NOMO-1 (cell line): ENCODE data around the gene TACC2.

Experiments
- DNase-seq, 2 experiments: peaks; one replicate each; lab custom pipeline; 2025; ENCODE audit not compliant: unreplicated experiment in 2 of 2; lab: John Stamatoyannopoulos, UW

TACC2 gene

GRCh38 chr10:122208571-122209430, 219.8 kb downstream of the TACC2 start:
- DNase-seq, result no peak

GRCh38 chr10:122210481-122211265, 221.7 kb downstream of the TACC2 start:
- no peak for DNase-seq

- DNase-seq, result no peak
These were observed 224.4 kb downstream of the TACC2 start for GRCh38 chr10:122213364-122213763.

- no peak for DNase-seq
These were observed 224.8 kb downstream of the TACC2 start for GRCh38 chr10:122213766-122214165.

- no peak for DNase-seq
These were observed 227.1 kb downstream of the TACC2 start for GRCh38 chr10:122216047-122216446.

- no peak for DNase-seq
These were observed 230.4 kb downstream of the TACC2 start for GRCh38 chr10:122219340-122219739.

GRCh38 chr10:122220736-122221135, 231.8 kb downstream of the TACC2 start:
- DNase-seq, result no peak

GRCh38 chr10:122221958-122222357, 233.0 kb downstream of the TACC2 start:
- DNase-seq, result peak in 1 of 2 experiments; percentile 1

- no peak for DNase-seq
These were observed 233.7 kb downstream of the TACC2 start for GRCh38 chr10:122222638-122223037.

- no peak for DNase-seq
These were observed 235.2 kb downstream of the TACC2 start for GRCh38 chr10:122224159-122224558.

- DNase-seq, result peak; percentile 11 to 52
These were observed 236.4 kb downstream of the TACC2 start for GRCh38 chr10:122225330-122225729.

- no peak for DNase-seq
These were observed 238.8 kb downstream of the TACC2 start for GRCh38 chr10:122227754-122228153.

GRCh38 chr10:122229666-122230065, 240.7 kb downstream of the TACC2 start:
- DNase-seq, result no peak

- DNase-seq, result no peak
These were observed 241.3 kb downstream of the TACC2 start for GRCh38 chr10:122230222-122230621.

GRCh38 chr10:122232769-122233168, 243.8 kb downstream of the TACC2 start:
- DNase-seq, result no peak

GRCh38 chr10:122233857-122234348, 244.9 kb downstream of the TACC2 start:
- DNase-seq, result no peak

GRCh38 chr10:122234416-122234815, 245.5 kb downstream of the TACC2 start:
- no peak for DNase-seq

- DNase-seq, result no peak
These were observed 247.8 kb downstream of the TACC2 start for GRCh38 chr10:122236690-122237306.

GRCh38 chr10:122237331-122237990, 248.5 kb downstream of the TACC2 start:
- no peak for DNase-seq

GRCh38 chr10:122239578-122240257, 250.8 kb downstream of the TACC2 start:
- DNase-seq, result no peak
